ENCODE results near the gene KCMF1.

The KCMF1 gene

DNA sequence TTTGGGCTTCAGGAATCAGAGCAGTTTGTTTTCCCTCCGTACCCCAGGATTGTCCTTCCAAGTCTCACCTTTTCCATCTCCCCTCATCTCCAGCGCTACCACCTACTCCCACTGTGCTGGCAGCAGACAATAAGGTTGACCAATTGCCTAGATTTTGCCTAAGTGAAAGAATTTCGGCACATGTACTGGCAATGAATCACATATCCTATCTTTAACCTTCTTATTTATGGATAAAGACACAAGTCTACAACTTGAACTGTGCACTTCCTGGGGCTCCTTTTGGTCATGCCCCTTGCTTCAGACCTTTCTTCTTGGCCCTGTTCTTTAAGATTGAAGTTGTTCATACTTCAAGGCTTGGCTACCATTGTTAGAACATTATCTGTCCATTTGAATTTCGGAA, 71.4 kb downstream of the KCMF1 start:
- H3K27me3 ChIP-seq (ENCODE audit: control insufficient read depth in 1 of 2, insufficient read depth in 2 of 2, low read length in 2 of 2): no peaks in the 10 kb centered on the region
- H3K4me1 ChIP-seq (ENCODE audit: insufficient read depth, low read length): no peaks in the 10 kb centered on the region
- H3K27ac ChIP-seq (ENCODE audit: low read depth, low read length): no peak overlapping the region
- no peak overlapping the region for H3K4me3 ChIP-seq (ENCODE audit: low read depth in 1 of 2, low read length in 2 of 2)
- no peaks in the 10 kb centered on the region for H3K9me3 ChIP-seq (ENCODE audit: low read length)
- H3K36me3 ChIP-seq (ENCODE audit: insufficient read depth, low read length): peaks cover 18% of the 10 kb centered on the region
- H3K9ac ChIP-seq (ENCODE audit: low read length): no peak overlapping the region

DNA sequence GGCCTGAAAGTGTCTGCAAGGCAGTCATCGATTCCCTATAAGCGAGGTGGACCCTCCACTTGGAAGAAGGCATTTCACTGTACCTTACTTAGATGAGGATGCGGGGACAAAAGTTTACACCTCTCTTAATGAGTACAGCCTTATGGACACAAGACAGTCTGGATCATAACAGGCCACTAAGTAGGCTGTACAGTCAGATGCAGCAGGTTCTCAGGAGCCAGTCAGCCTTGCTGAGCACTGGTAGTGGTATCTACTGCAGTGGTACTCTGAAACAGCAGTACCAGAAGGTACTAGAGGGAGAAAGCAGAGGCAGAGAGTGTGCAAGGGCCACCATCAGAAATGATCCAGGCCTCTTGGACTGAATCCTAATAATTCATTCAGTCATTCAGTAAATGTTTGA, 77.6 kb downstream of the KCMF1 start:
- peaks cover 47% of the 10 kb centered on the region for H3K36me3 ChIP-seq (ENCODE audit: insufficient read depth, low read length)
- no peak overlapping the region for H3K4me3 ChIP-seq (ENCODE audit: low read depth in 1 of 2, low read length in 2 of 2)
- no peaks in the 10 kb centered on the region for H3K9me3 ChIP-seq (ENCODE audit: low read length)
- H3K9ac ChIP-seq (ENCODE audit: low read length): no peak overlapping the region
- H3K27me3 ChIP-seq (ENCODE audit: control insufficient read depth in 1 of 2, insufficient read depth in 2 of 2, low read length in 2 of 2): no peaks in the 10 kb centered on the region
- no peak overlapping the region for H3K27ac ChIP-seq (ENCODE audit: low read depth, low read length)
- H3K4me1 ChIP-seq (ENCODE audit: insufficient read depth, low read length): no peaks in the 10 kb centered on the region

DNA sequence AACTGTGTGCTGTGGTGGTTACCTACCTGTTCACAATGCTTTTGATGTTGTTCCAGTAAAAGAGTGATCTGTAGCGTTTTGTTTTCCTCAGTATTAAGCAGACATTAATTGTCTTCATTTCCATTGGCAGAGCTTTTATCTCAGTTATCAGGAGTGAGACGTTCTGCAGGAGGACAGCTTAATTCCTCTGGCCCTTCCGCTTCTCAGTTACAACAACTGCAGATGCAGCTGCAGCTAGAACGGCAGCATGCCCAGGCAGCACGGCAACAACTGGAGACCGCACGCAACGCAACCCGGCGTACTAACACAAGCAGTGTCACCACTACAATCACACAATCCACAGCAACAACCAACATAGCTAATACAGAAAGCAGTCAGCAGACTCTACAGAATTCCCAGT, 78.3 kb downstream of the KCMF1 start:
- H3K4me1 ChIP-seq (ENCODE audit: insufficient read depth, low read length): no peaks in the 10 kb centered on the region
- no peak overlapping the region for H3K9ac ChIP-seq (ENCODE audit: low read length)
- H3K27me3 ChIP-seq (ENCODE audit: control insufficient read depth in 1 of 2, insufficient read depth in 2 of 2, low read length in 2 of 2): no peaks in the 10 kb centered on the region
- H3K9me3 ChIP-seq (ENCODE audit: low read length): no peaks in the 10 kb centered on the region
- peaks cover 41% of the 10 kb centered on the region for H3K36me3 ChIP-seq (ENCODE audit: insufficient read depth, low read length)
- H3K27ac ChIP-seq (ENCODE audit: low read depth, low read length): no peak overlapping the region
- H3K4me3 ChIP-seq (ENCODE audit: low read depth in 1 of 2, low read length in 2 of 2): no peak overlapping the region

DNA sequence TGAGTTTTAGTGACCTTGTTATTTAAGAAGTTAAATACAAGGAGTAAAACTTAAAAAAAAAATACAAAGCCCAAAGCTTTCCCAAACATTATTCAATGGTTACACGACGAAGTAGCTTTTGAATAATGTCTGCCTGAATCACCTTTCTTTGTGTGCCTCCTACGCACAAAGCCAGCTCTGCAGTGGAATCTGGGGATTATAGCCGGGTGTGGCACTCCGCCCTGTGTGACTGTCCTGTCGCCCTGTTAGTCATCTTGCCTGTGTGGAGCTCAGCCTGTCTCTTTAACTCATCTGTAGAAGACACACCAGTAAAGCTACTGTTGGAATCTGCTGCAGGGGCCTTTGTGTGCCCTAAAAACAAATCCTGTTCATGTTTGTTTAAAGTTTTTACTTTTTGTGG, 82.8 kb downstream of the KCMF1 start:
- Histone ChIP-seq H3K27me3 (ENCODE audit: control insufficient read depth in 1 of 2, insufficient read depth in 2 of 2, low read length in 2 of 2) (no peaks in the 10 kb centered on the region), H3K27ac (ENCODE audit: low read depth, low read length) (no peak overlapping the region), H3K4me1 (ENCODE audit: insufficient read depth, low read length) (no peaks in the 10 kb centered on the region), H3K9ac (ENCODE audit: low read length) (no peak overlapping the region), H3K36me3 (ENCODE audit: insufficient read depth, low read length) (peaks cover 27% of the 10 kb centered on the region), H3K9me3 (ENCODE audit: low read length) (no peaks in the 10 kb centered on the region), H3K4me3 (ENCODE audit: low read depth in 1 of 2, low read length in 2 of 2) (no peak overlapping the region)

DNA sequence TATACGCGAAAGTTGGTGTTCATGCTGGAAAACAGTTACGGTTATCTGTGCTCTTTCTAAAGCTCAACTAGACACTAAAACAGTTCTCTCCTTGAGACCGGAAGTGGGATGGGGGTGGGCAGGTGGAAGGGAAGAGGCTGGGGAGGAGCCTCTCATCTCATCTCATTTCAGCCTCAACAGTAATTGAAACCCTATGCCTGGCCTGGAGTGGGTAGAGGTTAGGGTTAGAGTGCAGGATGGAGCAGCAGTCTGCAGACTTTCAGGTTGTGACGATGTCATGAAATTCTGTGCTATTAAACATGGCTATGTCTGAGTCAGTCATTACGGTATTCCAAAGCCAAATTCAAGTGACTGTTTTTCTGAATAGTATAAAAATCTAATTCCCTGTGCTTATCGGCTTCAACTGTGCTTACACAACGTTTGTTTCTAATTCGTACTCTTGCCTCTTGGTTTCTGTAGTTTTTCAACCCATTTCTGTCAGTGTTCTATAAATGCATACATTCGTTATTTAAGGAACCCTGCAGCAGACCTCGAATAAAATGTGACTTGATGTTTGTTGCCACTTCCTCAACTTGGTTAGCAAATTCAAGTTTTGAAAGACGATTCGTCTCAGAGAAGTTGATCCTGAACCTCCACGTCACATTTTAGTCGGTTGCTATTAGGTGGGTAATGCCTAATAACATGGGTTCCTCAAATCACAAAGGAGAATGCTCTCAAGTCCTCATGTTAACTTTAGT, 86.4 kb downstream of the KCMF1 start:
- peaks cover 8% of the 10 kb centered on the region for H3K36me3 ChIP-seq (ENCODE audit: insufficient read depth, low read length)
- H3K27me3 ChIP-seq (ENCODE audit: control insufficient read depth in 1 of 2, insufficient read depth in 2 of 2, low read length in 2 of 2): no peaks in the 10 kb centered on the region
- H3K9ac ChIP-seq (ENCODE audit: low read length): no peak overlapping the region
- H3K4me1 ChIP-seq (ENCODE audit: insufficient read depth, low read length): no peaks in the 10 kb centered on the region
- no peak overlapping the region for H3K27ac ChIP-seq (ENCODE audit: low read depth, low read length)
- no peaks in the 10 kb centered on the region for H3K9me3 ChIP-seq (ENCODE audit: low read length)
- no peak overlapping the region for H3K4me3 ChIP-seq (ENCODE audit: low read depth in 1 of 2, low read length in 2 of 2)

DNA sequence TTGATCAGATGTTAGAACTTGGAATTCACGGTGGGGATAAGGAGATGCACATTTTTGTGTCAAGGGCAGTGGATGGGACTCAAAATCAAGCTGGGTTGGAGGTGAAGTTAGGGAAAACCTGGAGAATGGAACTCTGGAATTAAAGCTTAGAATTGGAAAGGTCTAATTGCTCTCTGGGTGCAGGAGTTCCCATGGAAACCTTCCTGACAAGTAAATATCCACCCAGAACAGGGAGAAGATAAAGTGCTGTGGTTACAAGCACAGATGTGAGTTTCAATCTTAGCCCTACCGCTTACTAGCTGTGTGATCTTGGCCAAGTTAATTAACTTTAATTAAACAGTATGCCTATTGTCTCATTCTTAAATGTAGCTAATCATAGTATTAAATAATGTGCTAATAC, 90.9 kb downstream of the KCMF1 start:
- Histone ChIP-seq H3K36me3 (ENCODE audit: insufficient read depth, low read length) (no peaks in the 10 kb centered on the region), H3K4me3 (ENCODE audit: low read depth in 1 of 2, low read length in 2 of 2) (no peak overlapping the region), H3K27ac (ENCODE audit: low read depth, low read length) (no peak overlapping the region), H3K9me3 (ENCODE audit: low read length) (no peaks in the 10 kb centered on the region), H3K27me3 (ENCODE audit: control insufficient read depth in 1 of 2, insufficient read depth in 2 of 2, low read length in 2 of 2) (no peaks in the 10 kb centered on the region), H3K4me1 (ENCODE audit: insufficient read depth, low read length) (peaks cover 5% of the 10 kb centered on the region), H3K9ac (ENCODE audit: low read length) (no peak overlapping the region)

DNA sequence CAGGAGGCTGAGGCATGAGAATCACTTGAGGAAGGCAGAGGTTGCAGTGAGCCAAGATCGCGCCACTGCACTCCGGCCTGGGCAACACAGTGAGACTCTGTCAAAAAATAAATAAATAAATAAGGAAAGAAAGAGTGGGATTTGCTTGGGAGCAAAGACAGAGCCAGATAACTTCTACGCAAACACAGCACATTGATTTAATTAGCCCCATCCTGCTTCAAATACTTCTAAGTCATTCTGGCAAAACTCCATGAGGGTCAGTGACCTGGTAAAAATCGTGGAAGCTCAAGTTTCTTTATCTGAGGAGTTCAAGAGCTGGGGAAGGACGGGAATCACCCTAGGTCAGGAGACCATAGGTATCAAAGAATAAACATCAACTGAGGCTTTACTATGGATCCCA, 91.6 kb downstream of the KCMF1 start:
- Histone ChIP-seq H3K9ac (ENCODE audit: low read length) (no peak overlapping the region), H3K27me3 (ENCODE audit: control insufficient read depth in 1 of 2, insufficient read depth in 2 of 2, low read length in 2 of 2) (no peaks in the 10 kb centered on the region), H3K27ac (ENCODE audit: low read depth, low read length) (no peak overlapping the region), H3K4me3 (ENCODE audit: low read depth in 1 of 2, low read length in 2 of 2) (no peak overlapping the region), H3K9me3 (ENCODE audit: low read length) (no peaks in the 10 kb centered on the region), H3K36me3 (ENCODE audit: insufficient read depth, low read length) (no peaks in the 10 kb centered on the region), H3K4me1 (ENCODE audit: insufficient read depth, low read length) (peaks cover 11% of the 10 kb centered on the region)

DNA sequence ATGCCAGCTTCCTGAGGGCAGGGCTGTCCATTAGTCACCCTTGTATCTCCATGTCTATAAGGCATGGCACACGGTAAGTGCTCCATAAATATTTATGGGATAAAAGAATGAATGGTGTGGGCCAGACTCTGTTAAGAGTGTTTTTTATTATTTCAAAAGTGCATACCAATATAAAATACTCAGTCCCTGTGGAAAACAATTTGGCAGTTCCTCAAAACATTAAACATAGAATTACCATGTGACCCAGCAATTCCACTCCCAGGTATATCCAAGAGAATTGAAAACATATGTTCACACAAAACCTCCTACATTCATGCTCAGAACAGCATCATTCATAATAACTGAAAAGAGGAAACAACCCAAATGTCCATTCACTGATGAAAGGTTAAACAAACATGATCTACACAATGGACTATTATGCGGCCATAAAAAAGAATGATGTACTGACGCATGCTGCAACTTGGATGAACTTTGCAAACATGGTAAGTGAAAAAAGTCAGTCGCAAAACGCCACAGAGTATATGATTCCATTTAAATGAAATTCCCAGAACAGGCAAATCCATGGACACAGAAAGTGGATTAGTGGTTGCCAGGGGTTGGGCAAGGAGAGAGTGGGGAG, 93.1 kb downstream of the KCMF1 start:
- Histone ChIP-seq H3K36me3 (ENCODE audit: insufficient read depth, low read length) (no peaks in the 10 kb centered on the region), H3K9ac (ENCODE audit: low read length) (no peak overlapping the region), H3K4me3 (ENCODE audit: low read depth in 1 of 2, low read length in 2 of 2) (no peak overlapping the region), H3K27ac (ENCODE audit: low read depth, low read length) (no peak overlapping the region), H3K4me1 (ENCODE audit: insufficient read depth, low read length) (peaks cover 11% of the 10 kb centered on the region), H3K9me3 (ENCODE audit: low read length) (no peaks in the 10 kb centered on the region), H3K27me3 (ENCODE audit: control insufficient read depth in 1 of 2, insufficient read depth in 2 of 2, low read length in 2 of 2) (no peaks in the 10 kb centered on the region)

DNA sequence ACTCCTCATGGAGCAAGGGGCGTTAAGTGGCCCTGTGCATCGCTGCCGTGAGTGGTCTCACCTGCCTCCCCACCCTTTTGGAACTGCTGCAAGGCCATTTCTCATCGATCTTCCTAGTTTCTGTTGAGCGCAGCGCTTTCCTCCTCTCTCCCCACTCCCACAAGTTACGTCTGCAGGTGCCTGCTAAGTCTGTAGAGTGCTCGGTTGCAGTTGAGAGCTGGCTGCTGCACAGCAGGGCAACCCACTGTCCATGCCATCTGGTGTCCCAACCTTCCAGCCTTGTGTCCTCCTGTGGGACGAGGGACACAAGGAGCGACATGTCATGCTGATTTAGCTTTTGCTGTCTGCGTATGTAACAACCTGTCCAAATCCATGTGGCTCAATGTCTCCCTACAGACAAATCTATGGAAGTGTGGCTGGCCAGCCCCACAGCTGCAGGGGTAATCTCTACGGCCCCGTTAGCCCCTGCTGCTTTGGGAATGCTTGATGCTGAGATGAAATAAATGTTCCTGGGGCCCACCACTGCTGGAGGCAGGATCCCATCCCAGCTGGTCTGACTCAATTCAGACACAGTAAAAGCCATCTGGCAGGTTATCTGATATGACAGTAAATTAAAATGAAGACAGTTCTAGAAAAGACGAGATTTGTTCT, 94.1 kb downstream of the KCMF1 start:
- Histone ChIP-seq H3K27me3 (ENCODE audit: control insufficient read depth in 1 of 2, insufficient read depth in 2 of 2, low read length in 2 of 2) (no peaks in the 10 kb centered on the region), H3K4me1 (ENCODE audit: insufficient read depth, low read length) (peaks cover 11% of the 10 kb centered on the region), H3K36me3 (ENCODE audit: insufficient read depth, low read length) (no peaks in the 10 kb centered on the region), H3K9ac (ENCODE audit: low read length) (no peak overlapping the region), H3K9me3 (ENCODE audit: low read length) (no peaks in the 10 kb centered on the region), H3K27ac (ENCODE audit: low read depth, low read length) (no peak overlapping the region), H3K4me3 (ENCODE audit: low read depth in 1 of 2, low read length in 2 of 2) (no peak overlapping the region)

DNA sequence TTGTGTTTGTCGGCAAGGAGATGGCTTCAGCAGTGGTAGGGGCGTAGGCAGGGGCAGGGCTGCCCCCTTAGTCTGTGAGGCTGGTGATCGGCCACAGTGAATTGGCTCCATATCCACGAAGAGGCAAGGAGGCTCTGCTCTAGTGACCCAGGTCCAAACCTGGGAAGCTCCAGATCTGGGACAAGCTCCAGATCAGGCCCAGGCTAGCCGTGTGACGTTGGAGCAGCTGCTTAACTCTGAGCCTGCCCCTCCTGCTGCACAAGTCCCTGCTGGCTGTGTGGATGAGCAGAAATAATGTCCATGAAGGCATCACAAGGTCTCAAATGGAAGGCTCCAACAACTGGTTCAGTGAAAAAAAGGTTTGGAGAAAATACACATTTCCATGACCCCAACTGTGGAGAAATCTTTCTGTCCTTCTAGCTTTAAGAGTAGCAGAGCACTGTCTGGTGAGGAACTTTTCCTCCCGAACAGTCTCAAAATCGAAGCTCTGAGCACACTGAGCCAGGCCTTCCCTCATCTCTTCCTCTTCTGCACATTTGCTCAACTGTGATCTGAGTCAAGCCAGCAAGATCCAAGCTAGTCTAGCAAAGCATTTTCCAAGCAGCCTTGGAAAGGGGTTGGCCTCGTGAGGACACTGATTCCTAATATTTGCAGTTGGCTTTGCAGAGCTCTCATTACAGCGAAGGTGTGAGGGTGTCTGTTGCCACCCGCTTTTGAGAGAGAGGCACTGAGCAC, 95.2 kb downstream of the KCMF1 start:
- no peak overlapping the region for H3K27ac ChIP-seq (ENCODE audit: low read depth, low read length)
- H3K4me1 ChIP-seq (ENCODE audit: insufficient read depth, low read length): peaks cover 11% of the 10 kb centered on the region
- no peaks in the 10 kb centered on the region for H3K36me3 ChIP-seq (ENCODE audit: insufficient read depth, low read length)
- no peaks in the 10 kb centered on the region for H3K9me3 ChIP-seq (ENCODE audit: low read length)
- H3K4me3 ChIP-seq (ENCODE audit: low read depth in 1 of 2, low read length in 2 of 2): peak overlapping the region in 1 of 2 donors; percentile 58
- H3K9ac ChIP-seq (ENCODE audit: low read length): no peak overlapping the region
- H3K27me3 ChIP-seq (ENCODE audit: control insufficient read depth in 1 of 2, insufficient read depth in 2 of 2, low read length in 2 of 2): no peaks in the 10 kb centered on the region

DNA sequence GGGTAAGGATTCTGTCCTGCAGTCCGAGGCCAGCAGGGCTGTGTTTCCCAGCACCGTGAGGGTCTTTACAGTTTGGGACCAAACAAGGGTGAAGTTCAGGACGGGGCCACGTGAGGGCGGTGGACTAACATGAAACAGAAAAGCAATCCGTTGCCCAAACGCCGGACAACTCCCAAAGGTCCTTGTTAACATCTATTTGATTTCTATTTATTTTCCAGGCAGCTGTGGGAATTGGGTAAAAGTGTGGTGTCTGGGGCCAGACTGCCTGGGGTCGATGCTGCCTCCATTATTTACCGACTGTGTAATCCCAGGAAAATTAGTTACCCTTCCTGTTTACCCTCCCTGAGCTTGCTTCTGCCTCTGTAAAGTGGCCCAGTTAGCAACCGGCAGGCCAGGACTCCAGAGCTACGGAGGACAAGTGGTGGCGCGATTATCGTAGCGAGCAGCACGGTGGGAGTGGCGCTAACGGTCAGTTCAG, 96.0 kb downstream of the KCMF1 start:
- Histone ChIP-seq H3K36me3 (ENCODE audit: insufficient read depth, low read length) (no peaks in the 10 kb centered on the region), H3K9me3 (ENCODE audit: low read length) (no peaks in the 10 kb centered on the region), H3K9ac (ENCODE audit: low read length) (no peak overlapping the region), H3K4me1 (ENCODE audit: insufficient read depth, low read length) (peaks cover 11% of the 10 kb centered on the region), H3K4me3 (ENCODE audit: low read depth in 1 of 2, low read length in 2 of 2) (peak overlapping the region; percentile 36 to 58), H3K27me3 (ENCODE audit: control insufficient read depth in 1 of 2, insufficient read depth in 2 of 2, low read length in 2 of 2) (no peaks in the 10 kb centered on the region), H3K27ac (ENCODE audit: low read depth, low read length) (no peak overlapping the region)

Data from muscle layer of colon (tissue), 2 donors.